ENCODE data around the gene UBE3C.

Gene UBE3C

DNA sequence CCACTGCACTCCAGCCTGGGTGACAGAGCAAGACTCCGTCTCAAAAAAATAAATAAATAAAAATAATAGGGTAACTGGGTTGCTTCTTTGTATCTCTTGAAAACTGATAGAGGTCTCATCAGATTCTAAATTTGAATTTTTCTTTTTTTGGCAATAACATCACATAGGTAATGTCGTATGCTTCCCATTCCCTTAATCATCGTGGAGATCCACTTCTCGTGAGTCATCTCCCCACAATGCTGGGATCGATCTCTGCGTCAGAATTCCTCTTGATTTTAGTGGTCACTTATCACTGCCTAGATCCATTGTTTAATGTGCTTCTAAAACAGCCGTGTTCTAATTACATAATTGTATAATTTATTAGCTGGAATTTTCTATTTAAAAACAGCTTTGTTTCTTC, 127.5 kb downstream of the UBE3C start:
- no peaks in the 10 kb centered on the region for H3F3A ChIP-seq (ENCODE audit: insufficient read depth, low read length)
- H3K79me2 ChIP-seq (ENCODE audit: insufficient read depth, low read length), result no peaks in the 10 kb centered on the region
- no peaks in the 10 kb centered on the region for H3K4me1 ChIP-seq (ENCODE audit: insufficient read depth, low read length, severe bottlenecking)
- no peaks in the 10 kb centered on the region for H3K9me2 ChIP-seq (ENCODE audit: low read depth, low read length)
- H3K36me3 ChIP-seq (ENCODE audit: insufficient read depth, low read length), result peaks cover 88% of the 10 kb centered on the region
- H3K4me3 ChIP-seq (ENCODE audit: low read depth, low read length, poor library complexity, severe bottlenecking), result no peak overlapping the region
- no peaks in the 10 kb centered on the region for H4K20me1 ChIP-seq (ENCODE audit: insufficient read depth, low read length)
- H2AFZ ChIP-seq (ENCODE audit: low read length), result no peak overlapping the region
- H3K4me2 ChIP-seq (ENCODE audit: low read length), result no peak overlapping the region
- TF ChIP-seq CTCF (IDR thresholded peaks at IDR 0.05; ENCODE audit: low read length), result no peak
- TF ChIP-seq EZH2 (IDR thresholded peaks at IDR 0.05; ENCODE audit: borderline replicate concordance, low read length), result no peak
- H3K27ac ChIP-seq (ENCODE audit: low read depth, low read length, poor library complexity, severe bottlenecking), result no peak overlapping the region
- H3K9ac ChIP-seq (ENCODE audit: low read length), result no peak overlapping the region
- H3K9me3 ChIP-seq (ENCODE audit: low read length), result no peaks in the 10 kb centered on the region
- no peaks in the 10 kb centered on the region for H3K27me3 ChIP-seq (ENCODE audit: insufficient read depth, low read length)

DNA sequence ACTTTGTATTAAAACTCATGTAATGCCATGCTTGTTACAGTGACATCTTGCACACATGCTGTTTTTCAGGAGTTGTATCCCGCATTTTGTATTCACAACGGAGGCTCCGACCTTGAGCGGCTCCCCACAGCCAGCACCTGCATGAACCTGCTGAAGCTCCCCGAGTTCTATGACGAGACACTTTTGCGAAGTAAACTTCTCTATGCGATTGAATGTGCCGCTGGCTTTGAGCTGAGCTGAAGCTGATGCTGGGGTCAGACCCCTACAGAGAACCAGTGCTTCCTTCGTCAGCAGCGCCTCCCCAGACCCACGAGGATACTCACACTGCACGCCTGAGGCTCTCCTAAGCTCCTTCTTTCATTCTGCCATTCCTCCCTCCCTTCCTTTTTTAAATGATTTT, 128.8 kb downstream of the UBE3C start:
- Histone ChIP-seq H3K27me3 (ENCODE audit: insufficient read depth, low read length) (no peaks in the 10 kb centered on the region), H4K20me1 (ENCODE audit: insufficient read depth, low read length) (no peaks in the 10 kb centered on the region), H3K4me1 (ENCODE audit: insufficient read depth, low read length, severe bottlenecking) (no peaks in the 10 kb centered on the region), H3K9ac (ENCODE audit: low read length) (no peak overlapping the region), H3K36me3 (ENCODE audit: insufficient read depth, low read length) (peaks cover 80% of the 10 kb centered on the region), H2AFZ (ENCODE audit: low read length) (no peak overlapping the region), H3K79me2 (ENCODE audit: insufficient read depth, low read length) (no peaks in the 10 kb centered on the region), H3K27ac (ENCODE audit: low read depth, low read length, poor library complexity, severe bottlenecking) (no peak overlapping the region), H3K9me3 (ENCODE audit: low read length) (no peaks in the 10 kb centered on the region), H3K4me2 (ENCODE audit: low read length) (no peak overlapping the region), H3K4me3 (ENCODE audit: low read depth, low read length, poor library complexity, severe bottlenecking) (no peak overlapping the region), H3F3A (ENCODE audit: insufficient read depth, low read length) (no peaks in the 10 kb centered on the region), H3K9me2 (ENCODE audit: low read depth, low read length) (no peaks in the 10 kb centered on the region)
- no peak for TF ChIP-seq EZH2 (IDR thresholded peaks at IDR 0.05; ENCODE audit: borderline replicate concordance, low read length)
- TF ChIP-seq CTCF (IDR thresholded peaks at IDR 0.05; ENCODE audit: low read length), result no peak

DNA sequence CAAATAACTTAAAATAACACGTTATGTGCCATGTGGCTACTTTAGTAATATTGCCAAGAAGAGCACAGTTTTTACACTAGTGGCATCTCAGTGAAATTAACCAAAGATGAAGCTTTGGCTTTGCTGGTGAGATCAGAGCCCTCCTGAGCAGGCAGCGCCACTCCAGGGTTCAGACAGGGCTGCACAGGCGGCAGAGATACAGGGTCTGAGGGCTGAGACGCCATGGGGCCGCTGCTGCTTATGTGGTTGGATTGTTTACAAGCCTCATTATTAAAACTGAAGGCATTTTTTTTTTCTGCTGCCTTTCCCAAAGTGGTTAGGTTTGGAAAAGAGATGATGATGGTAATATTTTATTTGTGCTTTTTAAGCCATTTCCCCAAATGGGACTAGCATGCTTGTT, 129.2 kb downstream of the UBE3C start:
- Histone ChIP-seq H3K4me2 (ENCODE audit: low read length) (no peak overlapping the region), H3F3A (ENCODE audit: insufficient read depth, low read length) (no peaks in the 10 kb centered on the region), H3K4me3 (ENCODE audit: low read depth, low read length, poor library complexity, severe bottlenecking) (no peak overlapping the region), H3K4me1 (ENCODE audit: insufficient read depth, low read length, severe bottlenecking) (peaks cover 1% of the 10 kb centered on the region), H3K9me3 (ENCODE audit: low read length) (no peaks in the 10 kb centered on the region), H3K27me3 (ENCODE audit: insufficient read depth, low read length) (no peaks in the 10 kb centered on the region), H2AFZ (ENCODE audit: low read length) (no peak overlapping the region), H4K20me1 (ENCODE audit: insufficient read depth, low read length) (no peaks in the 10 kb centered on the region), H3K36me3 (ENCODE audit: insufficient read depth, low read length) (peaks cover 76% of the 10 kb centered on the region), H3K79me2 (ENCODE audit: insufficient read depth, low read length) (no peaks in the 10 kb centered on the region), H3K9ac (ENCODE audit: low read length) (no peak overlapping the region), H3K27ac (ENCODE audit: low read depth, low read length, poor library complexity, severe bottlenecking) (no peak overlapping the region), H3K9me2 (ENCODE audit: low read depth, low read length) (no peaks in the 10 kb centered on the region)
- TF ChIP-seq CTCF (IDR thresholded peaks at IDR 0.05; ENCODE audit: low read length) (no peak), EZH2 (IDR thresholded peaks at IDR 0.05; ENCODE audit: borderline replicate concordance, low read length) (no peak)

Data from OCI-LY1 (cell line).